IMR-90 (cell line): ENCODE measurements around the gene NEK11. TPM values are rescaled to one million over a fixed set of nuclear protein-coding genes. Genes with fewer than 3 reads are reported as not detected.

Source experiments
- ATAC-seq: fragments of 200-7000 bp; cut with Tn5 transposase; 2 replicates; pipeline ENCODE4 v1.9.1; 2020; ENCODE audit warnings: low read depth, mild to moderate bottlenecking, moderate library complexity
- BruUV-seq: library from RNA; stranded (reverse); fragments of 400-500 nt; replicated peaks from 2 replicates; lab custom pipeline; 2021; lab: Mats Ljungman, UMichigan
- CTCF ChIA-PET: fragments of 300-600 bp; formaldehyde crosslinking; extraction: SDS; loops from one replicate; lab custom pipeline; 2021; ENCODE audit warnings: antibody characterized with exemption; lab: Yijun Ruan, JAX
- POLR2A ChIA-PET: fragments of 300-600 bp; sonication (Branson Sonifier 250); formaldehyde crosslinking; loops from one replicate; lab custom pipeline; 2022; ENCODE audit warnings: antibody characterized with exemption; ENCODE audit not compliant: unreplicated experiment; lab: Charles Lee
- DNase-seq: peaks from one replicate; pipeline ENCODE4 v3.0.0; 2013
- H2AFZ ChIP-seq: replicated peaks from 2 replicates; pipeline ENCODE3; 2013; ENCODE audit warnings: low read length, mild to moderate bottlenecking; ENCODE audit not compliant: poor library complexity
- H2AK5ac ChIP-seq: 2 replicates; pipeline ENCODE4 v1.6.1; 2013; ENCODE audit warnings: low read depth, low read length, inconsistent platforms
- H2AK9ac ChIP-seq: replicated peaks from 2 replicates; pipeline ENCODE3; 2013; ENCODE audit warnings: mild to moderate bottlenecking, low read depth, low read length, moderate library complexity; ENCODE audit not compliant: poor library complexity
- H2BK120ac ChIP-seq: 2 replicates; pipeline ENCODE4 v1.6.1; 2013; ENCODE audit warnings: low read depth, low read length, inconsistent platforms
- H2BK15ac ChIP-seq: 3 replicates; pipeline ENCODE4 v1.6.1; 2013; ENCODE audit warnings: low read depth, low read length, inconsistent platforms
- H2BK20ac ChIP-seq: 2 replicates; pipeline ENCODE4 v1.6.1; 2013; ENCODE audit warnings: low read depth, mild to moderate bottlenecking, inconsistent platforms, low read length, moderate library complexity
- H2BK5ac ChIP-seq: 2 replicates; pipeline ENCODE4 v1.6.1; 2013; ENCODE audit warnings: mild to moderate bottlenecking, low read depth, low read length, inconsistent platforms; ENCODE audit not compliant: poor library complexity, severe bottlenecking
- H3K14ac ChIP-seq: replicated peaks from 2 replicates; pipeline ENCODE4 v1.6.1; 2013; ENCODE audit warnings: low read depth, low read length, inconsistent platforms
- H3K18ac ChIP-seq: 2 replicates; pipeline ENCODE4 v1.6.1; 2013; ENCODE audit warnings: low read depth, low read length, control low read depth
- H3K23ac ChIP-seq: 2 replicates; pipeline ENCODE4 v1.6.1; 2013; ENCODE audit warnings: low read depth, low read length, inconsistent platforms
- H3K27ac ChIP-seq: 2 replicates; pipeline ENCODE4 v1.5.1; 2013; ENCODE audit warnings: mild to moderate bottlenecking, control low read depth, low read length; ENCODE audit not compliant: insufficient read depth
- H3K27me3 ChIP-seq: 2 replicates; pipeline ENCODE4 v1.6.1; 2013; ENCODE audit warnings: low read length; ENCODE audit not compliant: control insufficient read depth, insufficient read depth
- H3K36me3 ChIP-seq: 2 replicates; pipeline ENCODE4 v1.6.1; 2013; ENCODE audit warnings: low read length, mixed read lengths; ENCODE audit not compliant: control insufficient read depth, insufficient read depth
- H3K4ac ChIP-seq: 2 replicates; pipeline ENCODE4 v1.6.1; 2013; ENCODE audit warnings: low read depth, low read length, inconsistent platforms
- H3K4me1 ChIP-seq: 2 replicates; pipeline ENCODE4 v1.6.1; 2013; ENCODE audit warnings: low read length, mixed read lengths; ENCODE audit not compliant: control insufficient read depth, insufficient read depth
- H3K4me2 ChIP-seq: 2 replicates; pipeline ENCODE4 v1.6.1; 2013; ENCODE audit warnings: low read depth, mild to moderate bottlenecking, control low read depth, low read length, moderate library complexity
- H3K4me3 ChIP-seq: 2 replicates; pipeline ENCODE4 v1.5.1; 2013; ENCODE audit warnings: low read depth, mild to moderate bottlenecking, control low read depth, low read length, moderate library complexity; ENCODE audit not compliant: insufficient read depth
- H3K56ac ChIP-seq: 2 replicates; pipeline ENCODE4 v1.6.1; 2013; ENCODE audit warnings: low read length, inconsistent platforms; ENCODE audit not compliant: insufficient read depth; ENCODE audit errors: extremely low read depth
- H3K79me1 ChIP-seq, 2 experiments: 2 replicates each; pipeline ENCODE4 v1.6.1; 2013; ENCODE audit warnings: low read length in 2 of 2, inconsistent platforms in 1 of 2, low read depth in 1 of 2
- H3K9ac ChIP-seq: 2 replicates; pipeline ENCODE4 v1.6.1; 2013; ENCODE audit warnings: low read depth, low read length, control low read depth
- H3K9me1 ChIP-seq: 2 replicates; pipeline ENCODE4 v1.6.1; 2013; ENCODE audit warnings: low read length, inconsistent platforms; ENCODE audit not compliant: insufficient read depth
- H3K9me3 ChIP-seq: 2 replicates; pipeline ENCODE4 v1.6.1; 2013; ENCODE audit warnings: low read length; ENCODE audit not compliant: control insufficient read depth, insufficient read depth
- H4K20me1 ChIP-seq: 2 replicates; pipeline ENCODE4 v1.6.1; 2013; ENCODE audit warnings: low read length, inconsistent platforms; ENCODE audit not compliant: insufficient read depth
- H4K5ac ChIP-seq: 2 replicates; pipeline ENCODE4 v1.6.1; 2013; ENCODE audit warnings: mild to moderate bottlenecking, low read depth, low read length, control low read depth
- H4K8ac ChIP-seq, 2 experiments: 2 replicates each; pipeline ENCODE4 v1.6.1; 2013; ENCODE audit warnings: low read depth in 2 of 2, low read length in 2 of 2, control low read depth in 1 of 2, inconsistent platforms in 1 of 2
- H4K91ac ChIP-seq: 2 replicates; pipeline ENCODE4 v1.6.1; 2013; ENCODE audit warnings: low read depth, low read length, inconsistent platforms; ENCODE audit not compliant: insufficient read depth
- BHLHE40 ChIP-seq: fragments of 150-350 bp; IDR thresholded peaks from 2 replicates; pipeline ENCODE4 v1.6.1; 2016; ENCODE audit warnings: mild to moderate bottlenecking, low read depth, low read length
- CEBPB ChIP-seq: IDR thresholded peaks from 2 replicates; pipeline ENCODE4 v1.6.1; 2012; ENCODE audit warnings: low read depth, low read length, improper control_type of control experiment
- CHD1 ChIP-seq: IDR thresholded peaks from 2 replicates; pipeline ENCODE4 v1.6.1; 2012; ENCODE audit warnings: low read depth, low read length, improper control_type of control experiment
- FOS ChIP-seq: fragments of 150-350 bp; IDR thresholded peaks from 2 replicates; pipeline ENCODE4 v1.6.1; 2016; ENCODE audit warnings: low read depth, low read length
- MAFK ChIP-seq: IDR thresholded peaks from 2 replicates; pipeline ENCODE4 v1.6.1; 2012; ENCODE audit warnings: low read depth, low read length, improper control_type of control experiment
- NFE2L2 ChIP-seq: fragments of 150-350 bp; IDR thresholded peaks from 2 replicates; pipeline ENCODE4 v1.6.1; 2016; ENCODE audit warnings: low read depth, mild to moderate bottlenecking, low read length
- POLR2A ChIP-seq: IDR thresholded peaks from 2 replicates; pipeline ENCODE4 v1.6.1; 2012; ENCODE audit warnings: mild to moderate bottlenecking, low read depth, low read length
- RAD21 ChIP-seq: IDR thresholded peaks from 2 replicates; pipeline ENCODE4 v1.6.1; 2012; ENCODE audit warnings: low read length, improper control_type of control experiment
- RCOR1 ChIP-seq: IDR thresholded peaks from 2 replicates; pipeline ENCODE4 v1.6.1; 2012; ENCODE audit warnings: mild to moderate bottlenecking, low read length, improper control_type of control experiment; ENCODE audit not compliant: insufficient replicate concordance
- RFX5 ChIP-seq: IDR thresholded peaks from 2 replicates; pipeline ENCODE4 v1.8.0; 2012; ENCODE audit warnings: low read depth, mild to moderate bottlenecking, low read length, moderate library complexity
- WGBS, 2 experiments: methylation state at CpG; one replicate each; pipeline versions ENCODE4 v1.1.5 to v1.1.7; 2013; ENCODE audit warnings: missing lambda C conversion rate in 2 of 2; ENCODE audit not compliant: insufficient read length in 1 of 2; ENCODE audit errors: extremely low coverage in 2 of 2; 5-methylcytosine and 5-hydroxymethylcytosine counted together
- dilution Hi-C: fragments of 300-500 bp; cut with HindIII; formaldehyde crosslinking; loops from one replicate; pipeline ENCODE4 v1.14.3; 2018; ENCODE audit warnings: low sequenced_read_pairs; ENCODE audit not compliant: unreplicated experiment
- in situ Hi-C: fragments of 300-500 bp; cut with MboI; formaldehyde crosslinking; loops from 3 replicates; pipeline ENCODE4 v1.14.3; 2019; ENCODE audit warnings: low sequenced_read_pairs, inconsistent platforms, mixed read lengths
- intact Hi-C: fragments of 100-400 bp; cut with micrococcal nuclease; formaldehyde crosslinking; loops from 2 replicates; pipeline ENCODE4 v1.10.0; 2022
- polyA plus RNA-seq, 3 experiments: library from polyadenylated mRNA; depleted of rRNA; stranded (reverse); fragments of >200 nt; gene quantifications; 2 replicates each; pipeline ENCODE4 v1.2.3, GENCODE V29; 2012; ENCODE audit warnings: low replicate concordance in 1 of 3
- total RNA-seq: library from RNA; depleted of rRNA; stranded (reverse); fragments of >200 nt; gene quantifications from 2 replicates; pipeline ENCODE4 v1.2.3, GENCODE V29; 2012
- TF ChIP-seq, protein P1 (sequence below): fragments of 150-350 bp; IDR thresholded peaks from 2 replicates; pipeline ENCODE4 v1.6.1; 2016; ENCODE audit warnings: low read depth, mild to moderate bottlenecking, low read length, moderate library complexity, borderline replicate concordance
- TF ChIP-seq, protein P2 (sequence below): fragments of 150-350 bp; IDR thresholded peaks from 2 replicates; pipeline ENCODE4 v1.6.1; 2017; ENCODE audit warnings: mild to moderate bottlenecking, antibody characterized with exemption, low read length, low read depth

NEK11 gene
- total and polyA plus RNA-seq, 2 of the 4 experiments (the other 2 are of a cell fraction) = 1.1 to 1.6 TPM

DNA sequence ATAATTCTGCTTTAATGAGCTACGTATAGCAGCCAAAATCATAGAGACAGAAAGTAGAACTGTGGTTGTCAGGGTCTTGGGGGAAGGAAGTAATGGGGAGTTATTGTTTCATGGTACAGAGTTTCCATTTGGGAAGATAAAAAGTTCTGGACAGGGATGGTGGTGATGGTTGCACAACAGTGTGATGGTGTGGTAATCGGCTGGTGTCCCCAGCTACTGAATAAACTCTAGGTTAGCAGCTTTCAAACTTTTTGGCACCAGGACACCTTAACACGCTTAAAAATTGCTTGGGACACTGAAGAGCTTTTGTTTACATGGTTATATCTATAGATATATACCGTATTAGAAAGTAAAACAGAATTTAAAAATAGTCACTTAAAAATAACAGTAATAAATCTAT, 166.0 kb downstream of the NEK11 start:
- no peak overlapping the region for H3K27ac ChIP-seq
- ATAC-seq (no peak), DNase-seq (no peak)
- no peaks in the 10 kb centered on the region for H4K20me1 ChIP-seq
- H2BK120ac ChIP-seq = no peak overlapping the region
- H3K36me3 ChIP-seq = no peaks in the 10 kb centered on the region
- no peak overlapping the region for H4K91ac ChIP-seq
- H4K8ac ChIP-seq = no peak overlapping the region
- TF ChIP-seq, protein P1, sequence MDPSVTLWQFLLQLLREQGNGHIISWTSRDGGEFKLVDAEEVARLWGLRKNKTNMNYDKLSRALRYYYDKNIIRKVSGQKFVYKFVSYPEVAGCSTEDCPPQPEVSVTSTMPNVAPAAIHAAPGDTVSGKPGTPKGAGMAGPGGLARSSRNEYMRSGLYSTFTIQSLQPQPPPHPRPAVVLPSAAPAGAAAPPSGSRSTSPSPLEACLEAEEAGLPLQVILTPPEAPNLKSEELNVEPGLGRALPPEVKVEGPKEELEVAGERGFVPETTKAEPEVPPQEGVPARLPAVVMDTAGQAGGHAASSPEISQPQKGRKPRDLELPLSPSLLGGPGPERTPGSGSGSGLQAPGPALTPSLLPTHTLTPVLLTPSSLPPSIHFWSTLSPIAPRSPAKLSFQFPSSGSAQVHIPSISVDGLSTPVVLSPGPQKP = no peak
- no peak for TF ChIP-seq BHLHE40
- no peak for TF ChIP-seq RFX5
- TF ChIP-seq, protein P2, sequence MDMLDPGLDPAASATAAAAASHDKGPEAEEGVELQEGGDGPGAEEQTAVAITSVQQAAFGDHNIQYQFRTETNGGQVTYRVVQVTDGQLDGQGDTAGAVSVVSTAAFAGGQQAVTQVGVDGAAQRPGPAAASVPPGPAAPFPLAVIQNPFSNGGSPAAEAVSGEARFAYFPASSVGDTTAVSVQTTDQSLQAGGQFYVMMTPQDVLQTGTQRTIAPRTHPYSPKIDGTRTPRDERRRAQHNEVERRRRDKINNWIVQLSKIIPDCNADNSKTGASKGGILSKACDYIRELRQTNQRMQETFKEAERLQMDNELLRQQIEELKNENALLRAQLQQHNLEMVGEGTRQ = no peak
- no peak for TF ChIP-seq NFE2L2
- TF ChIP-seq CEBPB = no peak
- TF ChIP-seq CHD1 = no peak
- TF ChIP-seq RCOR1 = no peak
- no peak for TF ChIP-seq POLR2A
- TF ChIP-seq RAD21 = no peak
- no peak for TF ChIP-seq FOS
- TF ChIP-seq MAFK = no peak
- H3K18ac ChIP-seq = no peak overlapping the region
- no peak overlapping the region for H2BK20ac ChIP-seq
- H3K9ac ChIP-seq = no peak overlapping the region
- no peak overlapping the region for H2AK9ac ChIP-seq
- no peak overlapping the region for H3K4me2 ChIP-seq
- no peak overlapping the region for H2BK5ac ChIP-seq
- H4K5ac ChIP-seq = no peak overlapping the region
- no peak overlapping the region for H2AFZ ChIP-seq
- no peak overlapping the region for H3K23ac ChIP-seq
- H3K56ac ChIP-seq = no peak overlapping the region
- BruUV-seq = no TSS peak
- dilution Hi-C loops = no loop called here
- no peaks in the 10 kb centered on the region for H3K9me3 ChIP-seq
- H3K4ac ChIP-seq = no peak overlapping the region
- H3K27me3 ChIP-seq = no peaks in the 10 kb centered on the region
- no peak overlapping the region for H2BK15ac ChIP-seq
- no peaks in the 10 kb centered on the region for H3K9me1 ChIP-seq
- H2AK5ac ChIP-seq = no peak overlapping the region
- no peaks in the 10 kb centered on the region for H3K4me1 ChIP-seq
- H3K4me3 ChIP-seq = no peak overlapping the region
- no peak overlapping the region for H3K14ac ChIP-seq
- CTCF ChIA-PET = interaction anchor here (1.2 kb wide), 1 partner anchor 33 kb away, joined by 3 read pairs; no protein-coding TSS in a partner anchor
- WGBS, 2 experiments = no CpG with 5 or more reads among the region's 4 CpGs
- POLR2A ChIA-PET = no interaction called here
- in situ Hi-C loops = no loop called here
- intact Hi-C loops = no loop called here
- H3K79me1 ChIP-seq = no peaks in the 10 kb centered on the region
